Measurements from ENCODE around the gene ZSCAN21. TPM values are rescaled to one million over a fixed set of nuclear protein-coding genes. Genes with fewer than 3 reads are reported as not detected.

ZSCAN21 gene
- total RNA-seq, 3 donors from 2014 or later = 12.8 to 21.8 (median 13.0) TPM

- no peaks in the 10 kb centered on the region for H3K9me3 ChIP-seq
- H3K27ac ChIP-seq = no peak overlapping the region
- peaks cover 6% of the 10 kb centered on the region for H3K36me3 ChIP-seq
- H3K27me3 ChIP-seq = no peaks in the 10 kb centered on the region
- H3K4me3 ChIP-seq = no peak overlapping the region
- TF ChIP-seq CTCF (IDR thresholded peaks at IDR 0.05) (no peak), POLR2AphosphoS5 (IDR thresholded peaks at IDR 0.05) (no peak), POLR2A (IDR thresholded peaks at IDR 0.05) (no peak)
- H3K4me1 ChIP-seq = no peaks in the 10 kb centered on the region
- DNase-seq (ENCODE audit: low spot score in 2 of 2) = no peak
- intact Hi-C loops (cut with DNase I; ENCODE audit: low total_unique reads) = no loop called here
These were observed 11.2 kb upstream of the ZSCAN21 start for GRCh38 chr7:100038326-100038725.

- H3K27ac ChIP-seq = no peak overlapping the region
- no peak for TF ChIP-seq POLR2AphosphoS5 (IDR thresholded peaks at IDR 0.05)
- no peak for TF ChIP-seq CTCF (IDR thresholded peaks at IDR 0.05)
- no peak for TF ChIP-seq POLR2A (IDR thresholded peaks at IDR 0.05)
- no peak for DNase-seq (ENCODE audit: low spot score in 2 of 2)
- H3K9me3 ChIP-seq = no peaks in the 10 kb centered on the region
- H3K36me3 ChIP-seq = no peaks in the 10 kb centered on the region
- H3K4me1 ChIP-seq = no peaks in the 10 kb centered on the region
- intact Hi-C loops (cut with DNase I; ENCODE audit: low total_unique reads) = no loop called here
- no peaks in the 10 kb centered on the region for H3K27me3 ChIP-seq
- H3K4me3 ChIP-seq = no peak overlapping the region
These were observed 9.0 kb upstream of the ZSCAN21 start for GRCh38 chr7:100040575-100040974.

- TF ChIP-seq CTCF (IDR thresholded peaks at IDR 0.05) (peak in 1 of 3 donors; percentile 27), POLR2AphosphoS5 (IDR thresholded peaks at IDR 0.05) (no peak), POLR2A (IDR thresholded peaks at IDR 0.05) (no peak)
- no peaks in the 10 kb centered on the region for H3K9me3 ChIP-seq
- intact Hi-C loops (cut with DNase I; ENCODE audit: low total_unique reads) = no loop called here
- no peak for DNase-seq (ENCODE audit: low spot score in 2 of 2)
- H3K27me3 ChIP-seq = no peaks in the 10 kb centered on the region
- no peak overlapping the region for H3K27ac ChIP-seq
- no peaks in the 10 kb centered on the region for H3K36me3 ChIP-seq
- H3K4me3 ChIP-seq = no peak overlapping the region
- H3K4me1 ChIP-seq = no peaks in the 10 kb centered on the region
These were observed 4.9 kb upstream of the ZSCAN21 start for GRCh38 chr7:100044718-100045117.

GRCh38 chr7:100048680-100049079 lies 894 bp upstream of the ZSCAN21 start:
- Histone ChIP-seq H3K27me3 (no peaks in the 10 kb centered on the region), H3K27ac (no peak overlapping the region), H3K36me3 (no peaks in the 10 kb centered on the region), H3K9me3 (no peaks in the 10 kb centered on the region), H3K4me3 (no peak overlapping the region), H3K4me1 (peaks cover 0 to 6% of the 10 kb centered on the region in 2 donors)
- TF ChIP-seq CTCF (IDR thresholded peaks at IDR 0.05) (no peak), POLR2AphosphoS5 (IDR thresholded peaks at IDR 0.05) (no peak), POLR2A (IDR thresholded peaks at IDR 0.05) (no peak)
- DNase-seq (ENCODE audit: low spot score in 2 of 2) = no peak
- intact Hi-C loops (cut with DNase I; ENCODE audit: low total_unique reads) = no loop called here

- TF ChIP-seq CTCF (IDR thresholded peaks at IDR 0.05) = no peak
- no peak for TF ChIP-seq POLR2A (IDR thresholded peaks at IDR 0.05)
- no peak for TF ChIP-seq POLR2AphosphoS5 (IDR thresholded peaks at IDR 0.05)
- peaks cover 0 to 6% of the 10 kb centered on the region in 2 donors for H3K4me1 ChIP-seq
- DNase-seq (ENCODE audit: low spot score in 2 of 2) = no peak
- no peaks in the 10 kb centered on the region for H3K36me3 ChIP-seq
- intact Hi-C loops (cut with DNase I; ENCODE audit: low total_unique reads) = no loop called here
- H3K27ac ChIP-seq = no peak overlapping the region
- no peaks in the 10 kb centered on the region for H3K27me3 ChIP-seq
- H3K4me3 ChIP-seq = no peak overlapping the region
- H3K9me3 ChIP-seq = no peaks in the 10 kb centered on the region
These were observed 2.0 kb downstream of the ZSCAN21 start for GRCh38 chr7:100051611-100052010.
